Colonic mucosa (tissue), 4 donors: ENCODE measurements around the gene NACC2. TPM values are rescaled to one million over a fixed set of nuclear protein-coding genes. Genes with fewer than 3 reads are reported as not detected.

ENCODE experiments used
- DNase-seq: peaks from one replicate; pipeline ENCODE4 v3.0.0-alpha.2; 2020
- H3K27ac ChIP-seq: fragments of 200-600 bp; one replicate; pipeline ENCODE4 v1.8.0; 2021
- H3K27me3 ChIP-seq: fragments of 200-600 bp; one replicate; pipeline ENCODE4 v1.8.0; 2021
- H3K36me3 ChIP-seq: fragments of 200-600 bp; one replicate; pipeline ENCODE4 v1.8.0; 2021
- H3K4me1 ChIP-seq: fragments of 200-600 bp; one replicate; pipeline ENCODE4 v1.8.0; 2021; ENCODE audit warnings: mild to moderate bottlenecking
- H3K4me3 ChIP-seq: fragments of 200-600 bp; one replicate; pipeline ENCODE4 v1.8.0; 2021
- H3K9ac ChIP-seq, 2 donors: one replicate each; pipeline ENCODE4 v1.7.0; 2013; ENCODE audit warnings: control low read depth in 2 of 2, low read depth in 2 of 2, low read length in 2 of 2
- H3K9me3 ChIP-seq: fragments of 200-600 bp; one replicate; pipeline ENCODE4 v1.8.0; 2021
- intact Hi-C: fragments of 100-400 bp; cut with DNase I; formaldehyde crosslinking; loops from one replicate; pipeline ENCODE4 v1.14.1; 2022
- total RNA-seq, 2 donors: library from RNA; stranded (reverse); fragmentation: NEBNext Ultra II Directional in 1 of 2; extraction: Animal tissue kit (Norgen Biotek cat#: 25700) in 1 of 2; gene quantifications; one replicate each; pipeline ENCODE4 v1.2.1, GENCODE V29; 2021
- TF ChIP-seq, protein P1 (sequence below): fragments of 200-600 bp; IDR thresholded peaks from one replicate; pipeline ENCODE4 v1.8.0; 2022; ENCODE audit warnings: antibody characterized with exemption, mild to moderate bottlenecking
- donor health status: healthy.
- donor health status: DM: no; HTN: no; CAD: no.
- donor health status: DM: no; HTN: no; CAD: no.

The NACC2 gene
- total RNA-seq, 2 donors from 2014 or later: 20.3 to 21.0 TPM

DNA sequence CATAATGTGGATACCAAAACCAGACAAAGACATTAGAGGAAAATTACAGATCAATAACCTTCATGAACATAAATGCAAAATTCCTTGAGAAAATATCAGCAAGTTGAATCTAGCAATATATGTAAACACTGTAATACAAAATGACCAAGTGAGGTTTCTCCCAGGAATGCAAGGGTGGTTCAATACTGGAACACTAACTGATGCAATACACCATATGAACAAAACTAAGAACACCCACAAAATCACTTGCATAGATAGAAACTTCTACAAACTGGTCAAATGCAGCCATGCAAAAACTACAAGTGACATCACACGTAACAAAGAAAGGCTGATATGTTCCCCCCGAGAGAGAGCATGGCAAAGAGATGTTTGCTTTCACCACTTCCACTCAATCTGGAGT is 55.6 kb downstream of the NACC2 start:
- H3K9me3 ChIP-seq: no peaks in the 10 kb centered on the region
- no peak overlapping the region for H3K4me3 ChIP-seq
- intact Hi-C loops: no loop called here
- no peaks in the 10 kb centered on the region for H3K27me3 ChIP-seq
- H3K36me3 ChIP-seq: no peaks in the 10 kb centered on the region
- TF ChIP-seq, protein P1, sequence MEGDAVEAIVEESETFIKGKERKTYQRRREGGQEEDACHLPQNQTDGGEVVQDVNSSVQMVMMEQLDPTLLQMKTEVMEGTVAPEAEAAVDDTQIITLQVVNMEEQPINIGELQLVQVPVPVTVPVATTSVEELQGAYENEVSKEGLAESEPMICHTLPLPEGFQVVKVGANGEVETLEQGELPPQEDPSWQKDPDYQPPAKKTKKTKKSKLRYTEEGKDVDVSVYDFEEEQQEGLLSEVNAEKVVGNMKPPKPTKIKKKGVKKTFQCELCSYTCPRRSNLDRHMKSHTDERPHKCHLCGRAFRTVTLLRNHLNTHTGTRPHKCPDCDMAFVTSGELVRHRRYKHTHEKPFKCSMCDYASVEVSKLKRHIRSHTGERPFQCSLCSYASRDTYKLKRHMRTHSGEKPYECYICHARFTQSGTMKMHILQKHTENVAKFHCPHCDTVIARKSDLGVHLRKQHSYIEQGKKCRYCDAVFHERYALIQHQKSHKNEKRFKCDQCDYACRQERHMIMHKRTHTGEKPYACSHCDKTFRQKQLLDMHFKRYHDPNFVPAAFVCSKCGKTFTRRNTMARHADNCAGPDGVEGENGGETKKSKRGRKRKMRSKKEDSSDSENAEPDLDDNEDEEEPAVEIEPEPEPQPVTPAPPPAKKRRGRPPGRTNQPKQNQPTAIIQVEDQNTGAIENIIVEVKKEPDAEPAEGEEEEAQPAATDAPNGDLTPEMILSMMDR: no peak
- no peaks in the 10 kb centered on the region for H3K4me1 ChIP-seq
- H3K9ac ChIP-seq: no peak overlapping the region
- H3K27ac ChIP-seq: no peak overlapping the region
- no peak for DNase-seq

DNA sequence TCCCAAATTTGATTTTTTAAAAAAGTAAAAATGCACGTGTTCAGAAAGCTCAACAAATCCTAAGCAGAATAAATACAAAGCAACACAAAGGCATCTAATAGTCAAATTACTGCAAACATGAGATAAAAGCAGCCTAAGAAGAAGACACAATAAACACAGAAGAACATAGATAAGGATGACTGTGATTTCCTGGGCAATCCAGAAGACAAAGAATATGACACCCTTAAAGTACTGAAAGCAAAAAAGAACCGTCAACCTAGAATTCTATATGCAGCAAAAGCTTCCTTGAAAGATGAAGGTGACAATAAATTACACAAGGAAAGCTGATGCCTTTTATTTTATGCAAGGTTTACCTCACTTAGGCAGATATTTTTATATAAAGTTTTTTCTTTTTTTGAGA is 58.2 kb downstream of the NACC2 start:
- intact Hi-C loops: no loop called here
- Histone ChIP-seq H3K9ac (no peak overlapping the region), H3K27me3 (no peaks in the 10 kb centered on the region), H3K27ac (no peak overlapping the region), H3K4me3 (no peak overlapping the region), H3K9me3 (no peaks in the 10 kb centered on the region), H3K36me3 (no peaks in the 10 kb centered on the region), H3K4me1 (no peaks in the 10 kb centered on the region)
- no peak for DNase-seq
- TF ChIP-seq, protein P1: no peak

DNA sequence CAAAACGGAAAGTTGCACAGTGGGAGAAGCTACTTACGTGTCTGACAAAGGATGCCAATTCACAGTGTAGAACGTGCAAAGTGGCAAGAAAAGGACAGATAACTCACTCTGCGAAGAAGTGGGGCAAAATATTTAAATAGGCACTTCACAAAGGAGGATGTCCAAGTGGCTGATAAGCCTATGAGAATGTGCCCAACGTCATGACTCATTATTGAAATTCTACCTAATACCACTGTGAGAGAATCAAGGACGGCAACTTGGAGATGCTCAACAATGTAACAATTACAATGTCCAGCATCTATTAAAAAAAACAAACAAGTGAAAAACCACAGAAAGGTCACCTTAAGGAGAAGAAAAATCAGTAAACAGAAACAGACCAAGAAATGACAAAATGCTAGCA is 59.0 kb downstream of the NACC2 start:
- Histone ChIP-seq H3K9ac (no peak overlapping the region), H3K4me1 (no peaks in the 10 kb centered on the region), H3K27me3 (no peaks in the 10 kb centered on the region), H3K36me3 (no peaks in the 10 kb centered on the region), H3K9me3 (no peaks in the 10 kb centered on the region), H3K27ac (no peak overlapping the region), H3K4me3 (no peak overlapping the region)
- no peak for DNase-seq
- intact Hi-C loops: no loop called here
- TF ChIP-seq, protein P1: no peak

DNA sequence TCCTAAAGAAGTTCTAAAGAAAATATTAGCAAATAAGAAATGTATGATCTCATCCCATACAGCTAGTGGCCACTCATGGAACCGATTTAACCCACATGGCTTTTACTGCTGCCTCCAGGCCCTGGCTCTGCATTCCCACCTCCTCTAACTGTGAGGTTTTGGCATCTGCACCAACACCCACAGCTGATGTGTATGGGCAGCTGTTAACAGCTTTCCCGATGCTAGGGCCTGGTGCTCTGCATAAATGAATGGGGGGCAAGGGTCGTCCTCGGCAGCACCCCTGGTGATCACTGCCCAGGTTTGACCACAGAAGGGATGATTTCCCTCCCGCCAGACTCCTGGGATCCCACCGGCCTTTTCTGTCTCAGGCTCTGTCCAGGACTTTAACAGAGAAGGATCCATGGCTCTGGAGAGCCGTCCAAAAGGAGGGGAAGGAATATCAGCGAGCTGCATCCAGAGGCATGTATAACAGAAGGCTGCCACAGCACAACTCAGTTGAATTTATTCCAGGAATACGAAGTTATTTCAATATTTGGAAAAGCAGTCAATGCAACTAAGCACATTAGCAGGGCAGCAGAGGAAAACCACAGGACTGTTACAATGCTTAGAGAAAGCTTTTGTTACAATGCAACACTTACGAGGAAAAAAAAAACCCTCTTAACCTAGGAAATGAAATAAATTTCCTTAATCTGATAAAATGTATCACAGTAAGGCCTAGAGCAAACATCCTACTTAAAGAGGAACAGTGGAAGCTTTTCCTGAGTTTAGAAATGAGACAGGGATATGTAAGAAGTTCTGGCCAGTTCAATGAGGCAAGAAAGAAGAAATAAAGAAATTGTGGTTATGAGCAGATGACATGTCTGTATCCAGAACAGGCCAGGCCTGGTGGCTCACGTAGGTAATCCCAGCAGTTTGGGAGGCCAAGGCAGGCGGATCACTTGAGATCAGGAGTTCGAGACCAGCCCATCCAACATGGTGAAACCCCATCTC is 63.1 kb downstream of the NACC2 start:
- intact Hi-C loops: no loop called here
- Histone ChIP-seq H3K36me3 (no peaks in the 10 kb centered on the region), H3K27ac (no peak overlapping the region), H3K9me3 (no peaks in the 10 kb centered on the region), H3K4me1 (no peaks in the 10 kb centered on the region), H3K9ac (no peak overlapping the region), H3K4me3 (no peak overlapping the region), H3K27me3 (no peaks in the 10 kb centered on the region)
- TF ChIP-seq, protein P1: no peak
- no peak for DNase-seq

DNA sequence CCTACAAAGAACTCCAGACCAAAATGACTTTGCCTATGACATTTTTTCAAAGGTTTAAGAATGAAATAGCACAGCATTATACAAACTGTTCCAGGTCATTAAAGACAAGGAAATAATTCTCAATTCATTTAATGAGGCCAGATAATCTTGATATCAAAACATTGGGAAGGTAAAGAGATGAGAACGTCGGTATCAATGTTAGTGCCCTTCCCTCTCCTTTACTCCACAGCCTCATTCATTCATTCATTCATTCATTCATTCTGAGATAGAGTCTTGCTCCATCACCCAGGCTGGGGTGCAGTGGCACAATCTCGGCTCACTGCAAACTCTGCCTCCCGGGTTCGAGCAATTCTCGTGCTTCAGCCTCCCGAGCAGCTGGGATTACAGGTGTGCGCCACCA is 64.0 kb downstream of the NACC2 start:
- TF ChIP-seq, protein P1: no peak
- Histone ChIP-seq H3K36me3 (no peaks in the 10 kb centered on the region), H3K9me3 (no peaks in the 10 kb centered on the region), H3K27me3 (no peaks in the 10 kb centered on the region), H3K4me3 (no peak overlapping the region), H3K9ac (no peak overlapping the region), H3K4me1 (no peaks in the 10 kb centered on the region), H3K27ac (no peak overlapping the region)
- intact Hi-C loops: no loop called here
- no peak for DNase-seq
